Liver (tissue), 9 donors: ENCODE results near the gene ZNF618. TPM values are rescaled to one million over a fixed set of nuclear protein-coding genes. Genes with fewer than 3 reads are reported as not detected.

Experiments
- DNase-seq: peaks from one replicate; pipeline ENCODE4 v3.0.0-alpha.2; 2017; ENCODE audit warnings: low spot score
- H3K27ac ChIP-seq, 2 donors: one replicate each; pipeline ENCODE4 v1.7.0; 2013; ENCODE audit warnings: inconsistent platforms in 2 of 2, low read length in 2 of 2, control low read depth in 1 of 2, low read depth in 1 of 2, mild to moderate bottlenecking in 1 of 2
- H3K27me3 ChIP-seq, 4 donors: one replicate each; pipeline versions ENCODE4 v1.6.1 to v1.7.0; 2013; ENCODE audit warnings: low read length in 3 of 4, inconsistent platforms in 1 of 4, mild to moderate bottlenecking in 1 of 4, moderate library complexity in 1 of 4; ENCODE audit not compliant: control insufficient read depth in 4 of 4, insufficient read depth in 4 of 4
- H3K36me3 ChIP-seq, 4 donors: one replicate each; pipeline versions ENCODE4 v1.6.1 to v1.7.0; 2013; ENCODE audit warnings: low read length in 3 of 4, mild to moderate bottlenecking in 3 of 4, low read depth in 1 of 4, moderate library complexity in 1 of 4; ENCODE audit not compliant: control insufficient read depth in 4 of 4, insufficient read depth in 3 of 4
- H3K4me1 ChIP-seq, 4 donors: one replicate each; pipeline versions ENCODE4 v1.6.1 to v1.7.0; 2013; ENCODE audit warnings: low read length in 3 of 4, mild to moderate bottlenecking in 3 of 4, moderate library complexity in 1 of 4; ENCODE audit not compliant: control insufficient read depth in 4 of 4, insufficient read depth in 4 of 4
- H3K4me3 ChIP-seq, 3 donors: one replicate each; pipeline versions ENCODE4 v1.6.1 to v1.7.0; 2013; ENCODE audit warnings: low read length in 3 of 3, control low read depth in 1 of 3, low read depth in 1 of 3, mild to moderate bottlenecking in 1 of 3
- H3K9ac ChIP-seq, 2 donors: one replicate each; pipeline ENCODE4 v1.7.0; 2013; ENCODE audit warnings: low read length in 2 of 2, mild to moderate bottlenecking in 2 of 2, moderate library complexity in 2 of 2, control low read depth in 1 of 2, low read depth in 1 of 2
- H3K9me3 ChIP-seq, 4 donors: one replicate each; pipeline versions ENCODE4 v1.6.1 to v1.7.0; 2013; ENCODE audit warnings: low read length in 3 of 4; ENCODE audit not compliant: control insufficient read depth in 4 of 4
- EGR1 ChIP-seq, 2 donors: IDR thresholded peaks; 2 replicates each; pipeline ENCODE4 v1.6.1; 2016 to 2018; ENCODE audit warnings: antibody characterized with exemption in 2 of 2, low read depth in 2 of 2
- FOXA1 ChIP-seq: IDR thresholded peaks from 2 replicates; pipeline ENCODE4 v1.6.1; 2016; ENCODE audit warnings: antibody characterized with exemption
- FOXA2 ChIP-seq: IDR thresholded peaks from 2 replicates; pipeline ENCODE4 v1.6.1; 2016; ENCODE audit warnings: antibody characterized with exemption
- GABPA ChIP-seq, 2 donors: IDR thresholded peaks in 1 of 2; conservative IDR thresholded peaks in 1 of 2; 2 replicates each; pipeline ENCODE4 v1.6.1; 2016; ENCODE audit warnings: antibody characterized with exemption in 2 of 2, mild to moderate bottlenecking in 1 of 2, moderate library complexity in 1 of 2
- HNF4A ChIP-seq, 2 donors: conservative IDR thresholded peaks; 2 replicates each; pipeline ENCODE4 v1.6.1; 2016; ENCODE audit warnings: antibody characterized with exemption in 2 of 2, mild to moderate bottlenecking in 2 of 2
- HNF4G ChIP-seq: IDR thresholded peaks from 2 replicates; pipeline ENCODE4 v1.6.1; 2016; ENCODE audit warnings: antibody characterized with exemption
- JUND ChIP-seq, 2 donors: IDR thresholded peaks; 2 replicates each; pipeline ENCODE4 v1.6.1; 2016; ENCODE audit warnings: antibody characterized with exemption in 2 of 2
- NR2F2 ChIP-seq: IDR thresholded peaks from 2 replicates; pipeline ENCODE4 v1.6.1; 2016; ENCODE audit warnings: antibody characterized with exemption
- RAD21 ChIP-seq, 2 donors: IDR thresholded peaks; 2 replicates each; pipeline ENCODE4 v1.6.1; 2016; ENCODE audit warnings: antibody characterized with exemption in 2 of 2, mild to moderate bottlenecking in 2 of 2
- RXRA ChIP-seq, 2 donors: IDR thresholded peaks; 2 replicates each; pipeline ENCODE4 v1.6.1; 2017 to 2018; ENCODE audit warnings: antibody characterized with exemption in 2 of 2, mild to moderate bottlenecking in 1 of 2
- SP1 ChIP-seq: IDR thresholded peaks from 2 replicates; pipeline ENCODE4 v1.6.1; 2018; ENCODE audit warnings: antibody characterized with exemption, mild to moderate bottlenecking
- TAF1 ChIP-seq: conservative IDR thresholded peaks from 2 replicates; pipeline ENCODE4 v1.6.1; 2016; ENCODE audit warnings: antibody characterized with exemption, mild to moderate bottlenecking
- YY1 ChIP-seq: IDR thresholded peaks from 2 replicates; pipeline ENCODE4 v1.6.1; 2016; ENCODE audit warnings: antibody characterized with exemption, mild to moderate bottlenecking
- WGBS: extraction: QIAGEN DNeasy Blood & Tissue Kit; methylation state at CpG from one replicate; pipeline ENCODE4 v1.1.7; 2013; 5-methylcytosine and 5-hydroxymethylcytosine counted together
- polyA plus RNA-seq, 2 donors: library from polyadenylated mRNA; stranded (reverse) in 1 of 2; unstranded in 1 of 2; fragments of 200-250 nt in 1 of 2; fragments of >200 nt in 1 of 2; fragmentation: Nextera tagmentation in 1 of 2; extraction: Ambion mirVana in 1 of 2; gene quantifications; one replicate each; pipeline versions ENCODE4 v1.2.1 to v1.2.3, GENCODE V29; 2013 to 2015
- total RNA-seq, 2 donors: library from RNA; depleted of rRNA; stranded (reverse); fragments of >200 nt; gene quantifications; one replicate each; pipeline ENCODE4 v1.2.3, GENCODE V29; 2014
- TF ChIP-seq, protein P1 (sequence below): IDR thresholded peaks from 2 replicates; pipeline ENCODE4 v1.6.1; 2016; ENCODE audit warnings: antibody characterized with exemption
- TF ChIP-seq, protein P2 (sequence below): IDR thresholded peaks from 2 replicates; pipeline ENCODE4 v1.6.1; 2016; ENCODE audit warnings: antibody characterized with exemption, mild to moderate bottlenecking
- TF ChIP-seq, protein P3 (sequence below): IDR thresholded peaks from 2 replicates; pipeline ENCODE4 v1.6.1; 2016; ENCODE audit warnings: antibody characterized with exemption
- TF ChIP-seq, protein P4 (sequence below): IDR thresholded peaks from 2 replicates; pipeline ENCODE4 v1.6.1; 2016; ENCODE audit warnings: antibody characterized with exemption
- TF ChIP-seq, protein P5 (sequence below): fragments of 150-350 bp; IDR thresholded peaks from 2 replicates; pipeline ENCODE4 v1.5.1; 2017; ENCODE audit warnings: improper control_type of control experiment, low read depth, low read length; ENCODE audit not compliant: missing input control
- donor health status: healthy.
- donor health status: healthy.
- donor health status: healthy.
- donor health status: healthy.
- donor health status: healthy.

ZNF618 gene
- total and polyA plus RNA-seq, 4 donors = 2.2 to 6.5 (median 3.7) TPM

DNA sequence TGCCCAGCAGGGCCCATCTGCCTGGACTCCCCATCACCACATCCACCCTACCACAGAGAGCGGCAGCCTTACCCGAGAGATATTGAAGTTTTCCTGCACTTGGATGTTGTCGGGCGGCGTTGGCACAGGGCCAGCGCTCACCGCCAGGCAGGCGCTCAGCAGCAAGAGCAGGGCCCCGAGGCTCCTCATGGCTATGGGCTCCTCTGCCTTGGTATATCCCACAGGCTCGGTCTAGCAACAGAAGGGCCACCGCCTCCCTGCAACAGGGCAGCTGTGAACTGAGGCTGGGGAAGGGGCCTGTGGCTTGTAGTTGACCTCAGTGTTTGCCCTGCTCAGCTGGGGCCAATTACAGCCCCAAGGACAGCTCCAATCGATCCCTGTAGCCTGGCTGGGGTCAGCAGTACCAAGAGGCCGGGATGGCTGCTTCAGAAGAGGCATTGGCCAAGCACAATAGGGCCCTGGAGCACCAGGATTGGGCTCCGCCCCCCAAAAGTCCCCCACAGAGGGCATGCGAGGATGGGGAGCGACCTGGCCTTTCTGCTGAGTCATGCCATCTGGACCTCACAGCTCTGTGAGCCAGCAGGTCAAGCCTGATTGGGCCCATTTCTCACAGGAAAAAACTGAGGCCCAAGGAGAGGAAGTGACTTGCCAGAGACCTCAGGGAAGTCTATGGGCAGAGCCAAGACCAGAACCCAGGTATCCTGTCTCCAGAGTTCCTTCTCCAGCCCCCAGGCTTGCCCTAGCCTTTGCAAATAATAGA lies 202.1 kb downstream of the ZNF618 start, which contains the start of gene AMBP:
TSS of gene AMBP (minus strand) at position 280 of the 760 bp plus-strand sequence. CDS start at position 189, 91 bp downstream.
- peaks cover 4 to 81% (median 70%) of the 10 kb centered on the region in 4 donors for H3K4me1 ChIP-seq
- peak within 1 kb of the TSS; percentile 60 to 68 for H3K27ac ChIP-seq
- H3K9me3 ChIP-seq = no peaks in the 10 kb centered on the region
- peak; percentile 70 for DNase-seq
- peak within 1 kb of the TSS; percentile 60 to 95 (median 85) for H3K4me3 ChIP-seq
- H3K9ac ChIP-seq = peak within 1 kb of the TSS; percentile 83 to 87
- peaks cover 2 to 25% (median 16%) of the 10 kb centered on the region in 4 donors for H3K36me3 ChIP-seq
- no peaks in the 10 kb centered on the region for H3K27me3 ChIP-seq
- TF ChIP-seq JUND (IDR thresholded peaks at IDR 0.05) (peak; percentile 60 to 91), NR2F2 (peak; percentile 82), GABPA (IDR thresholded peaks at IDR 0.05 in 1 of 2, conservative IDR thresholded peaks at IDR 0.05 in 1 of 2) (no peak), YY1 (peak; percentile 93), HNF4G (peak; percentile 79), TAF1 (peak; percentile 98), FOXA1 (peak; percentile 38), SP1 (peak; percentile 96), HNF4A (conservative IDR thresholded peaks at IDR 0.05) (peak; percentile 89 to 90), RXRA (IDR thresholded peaks at IDR 0.05) (peak; percentile 98 to 99), RAD21 (IDR thresholded peaks at IDR 0.05) (peak; percentile 45 to 62), FOXA2 (peak; percentile 39), EGR1 (IDR thresholded peaks at IDR 0.05; ENCODE audit: low read depth in 2 of 2) (peak in 1 of 2 donors; percentile 71)
- TF ChIP-seq, protein P1, sequence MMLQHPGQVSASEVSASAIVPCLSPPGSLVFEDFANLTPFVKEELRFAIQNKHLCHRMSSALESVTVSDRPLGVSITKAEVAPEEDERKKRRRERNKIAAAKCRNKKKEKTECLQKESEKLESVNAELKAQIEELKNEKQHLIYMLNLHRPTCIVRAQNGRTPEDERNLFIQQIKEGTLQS = peak; percentile 70
- TF ChIP-seq, protein P2, sequence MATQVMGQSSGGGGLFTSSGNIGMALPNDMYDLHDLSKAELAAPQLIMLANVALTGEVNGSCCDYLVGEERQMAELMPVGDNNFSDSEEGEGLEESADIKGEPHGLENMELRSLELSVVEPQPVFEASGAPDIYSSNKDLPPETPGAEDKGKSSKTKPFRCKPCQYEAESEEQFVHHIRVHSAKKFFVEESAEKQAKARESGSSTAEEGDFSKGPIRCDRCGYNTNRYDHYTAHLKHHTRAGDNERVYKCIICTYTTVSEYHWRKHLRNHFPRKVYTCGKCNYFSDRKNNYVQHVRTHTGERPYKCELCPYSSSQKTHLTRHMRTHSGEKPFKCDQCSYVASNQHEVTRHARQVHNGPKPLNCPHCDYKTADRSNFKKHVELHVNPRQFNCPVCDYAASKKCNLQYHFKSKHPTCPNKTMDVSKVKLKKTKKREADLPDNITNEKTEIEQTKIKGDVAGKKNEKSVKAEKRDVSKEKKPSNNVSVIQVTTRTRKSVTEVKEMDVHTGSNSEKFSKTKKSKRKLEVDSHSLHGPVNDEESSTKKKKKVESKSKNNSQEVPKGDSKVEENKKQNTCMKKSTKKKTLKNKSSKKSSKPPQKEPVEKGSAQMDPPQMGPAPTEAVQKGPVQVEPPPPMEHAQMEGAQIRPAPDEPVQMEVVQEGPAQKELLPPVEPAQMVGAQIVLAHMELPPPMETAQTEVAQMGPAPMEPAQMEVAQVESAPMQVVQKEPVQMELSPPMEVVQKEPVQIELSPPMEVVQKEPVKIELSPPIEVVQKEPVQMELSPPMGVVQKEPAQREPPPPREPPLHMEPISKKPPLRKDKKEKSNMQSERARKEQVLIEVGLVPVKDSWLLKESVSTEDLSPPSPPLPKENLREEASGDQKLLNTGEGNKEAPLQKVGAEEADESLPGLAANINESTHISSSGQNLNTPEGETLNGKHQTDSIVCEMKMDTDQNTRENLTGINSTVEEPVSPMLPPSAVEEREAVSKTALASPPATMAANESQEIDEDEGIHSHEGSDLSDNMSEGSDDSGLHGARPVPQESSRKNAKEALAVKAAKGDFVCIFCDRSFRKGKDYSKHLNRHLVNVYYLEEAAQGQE = peak; percentile 86
- TF ChIP-seq, protein P3, sequence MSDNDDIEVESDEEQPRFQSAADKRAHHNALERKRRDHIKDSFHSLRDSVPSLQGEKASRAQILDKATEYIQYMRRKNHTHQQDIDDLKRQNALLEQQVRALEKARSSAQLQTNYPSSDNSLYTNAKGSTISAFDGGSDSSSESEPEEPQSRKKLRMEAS = peak; percentile 96
- TF ChIP-seq, protein P4, sequence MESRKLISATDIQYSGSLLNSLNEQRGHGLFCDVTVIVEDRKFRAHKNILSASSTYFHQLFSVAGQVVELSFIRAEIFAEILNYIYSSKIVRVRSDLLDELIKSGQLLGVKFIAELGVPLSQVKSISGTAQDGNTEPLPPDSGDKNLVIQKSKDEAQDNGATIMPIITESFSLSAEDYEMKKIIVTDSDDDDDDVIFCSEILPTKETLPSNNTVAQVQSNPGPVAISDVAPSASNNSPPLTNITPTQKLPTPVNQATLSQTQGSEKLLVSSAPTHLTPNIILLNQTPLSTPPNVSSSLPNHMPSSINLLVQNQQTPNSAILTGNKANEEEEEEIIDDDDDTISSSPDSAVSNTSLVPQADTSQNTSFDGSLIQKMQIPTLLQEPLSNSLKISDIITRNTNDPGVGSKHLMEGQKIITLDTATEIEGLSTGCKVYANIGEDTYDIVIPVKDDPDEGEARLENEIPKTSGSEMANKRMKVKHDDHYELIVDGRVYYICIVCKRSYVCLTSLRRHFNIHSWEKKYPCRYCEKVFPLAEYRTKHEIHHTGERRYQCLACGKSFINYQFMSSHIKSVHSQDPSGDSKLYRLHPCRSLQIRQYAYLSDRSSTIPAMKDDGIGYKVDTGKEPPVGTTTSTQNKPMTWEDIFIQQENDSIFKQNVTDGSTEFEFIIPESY = peak; percentile 85
- TF ChIP-seq, protein P5, sequence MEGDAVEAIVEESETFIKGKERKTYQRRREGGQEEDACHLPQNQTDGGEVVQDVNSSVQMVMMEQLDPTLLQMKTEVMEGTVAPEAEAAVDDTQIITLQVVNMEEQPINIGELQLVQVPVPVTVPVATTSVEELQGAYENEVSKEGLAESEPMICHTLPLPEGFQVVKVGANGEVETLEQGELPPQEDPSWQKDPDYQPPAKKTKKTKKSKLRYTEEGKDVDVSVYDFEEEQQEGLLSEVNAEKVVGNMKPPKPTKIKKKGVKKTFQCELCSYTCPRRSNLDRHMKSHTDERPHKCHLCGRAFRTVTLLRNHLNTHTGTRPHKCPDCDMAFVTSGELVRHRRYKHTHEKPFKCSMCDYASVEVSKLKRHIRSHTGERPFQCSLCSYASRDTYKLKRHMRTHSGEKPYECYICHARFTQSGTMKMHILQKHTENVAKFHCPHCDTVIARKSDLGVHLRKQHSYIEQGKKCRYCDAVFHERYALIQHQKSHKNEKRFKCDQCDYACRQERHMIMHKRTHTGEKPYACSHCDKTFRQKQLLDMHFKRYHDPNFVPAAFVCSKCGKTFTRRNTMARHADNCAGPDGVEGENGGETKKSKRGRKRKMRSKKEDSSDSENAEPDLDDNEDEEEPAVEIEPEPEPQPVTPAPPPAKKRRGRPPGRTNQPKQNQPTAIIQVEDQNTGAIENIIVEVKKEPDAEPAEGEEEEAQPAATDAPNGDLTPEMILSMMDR = no peak
- WGBS = 27% methylated on average over 16 of the region's 16 CpGs
